Measurements from ENCODE around the gene PPCDC. TPM values are rescaled to one million over a fixed set of nuclear protein-coding genes. Genes with fewer than 3 reads are reported as not detected.

Gene PPCDC
- polyA plus RNA-seq, 1 donor (not counting 4 experiments of a cell fraction or from before 2014, with no cell fraction given), result 11.9 TPM

DNA sequence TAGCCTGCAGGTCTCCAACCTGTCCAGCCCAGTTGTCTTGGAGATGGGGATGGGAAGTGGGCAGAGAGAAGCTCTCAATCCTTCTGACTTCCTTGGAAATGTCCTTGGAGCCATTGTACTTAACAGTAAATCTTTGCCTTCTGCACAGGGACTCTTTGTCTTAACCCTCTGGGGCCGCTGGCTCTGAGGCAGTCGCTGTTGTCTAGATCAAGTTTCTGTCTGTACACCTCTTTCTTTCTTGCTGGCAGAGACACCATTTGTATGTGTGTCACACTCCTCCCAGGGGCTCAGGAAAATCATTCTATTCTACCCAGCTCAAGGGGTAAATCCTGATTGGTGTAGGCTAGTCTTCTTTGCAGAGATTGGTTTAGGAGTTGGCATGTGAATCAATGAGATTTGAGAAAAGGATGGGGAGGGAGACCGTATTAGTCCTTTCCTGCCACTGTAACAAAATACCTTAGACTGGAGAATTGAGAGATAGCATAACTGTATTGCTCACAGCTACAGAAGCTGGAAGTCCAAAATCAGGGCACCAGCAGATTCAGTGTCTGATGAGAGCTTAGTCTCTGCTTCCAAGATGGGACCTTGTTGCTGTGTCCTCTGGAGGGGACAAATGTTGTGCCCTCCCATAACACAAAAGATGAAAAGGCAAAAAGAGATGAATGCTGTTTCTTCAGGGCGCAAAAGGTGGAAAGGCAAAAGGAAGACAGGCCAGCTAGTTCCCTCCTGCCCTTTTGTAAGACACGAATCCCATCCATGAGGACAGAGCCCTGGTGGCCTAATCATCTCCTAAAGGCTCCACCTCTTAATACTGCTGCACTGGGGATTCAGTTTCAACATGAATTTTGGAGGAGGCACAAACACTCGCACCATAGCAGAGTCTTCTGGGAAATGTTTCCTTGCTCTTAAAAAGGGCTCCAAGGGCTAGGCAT is 66.3 kb downstream of the PPCDC start:
- TF ChIP-seq, protein P1, sequence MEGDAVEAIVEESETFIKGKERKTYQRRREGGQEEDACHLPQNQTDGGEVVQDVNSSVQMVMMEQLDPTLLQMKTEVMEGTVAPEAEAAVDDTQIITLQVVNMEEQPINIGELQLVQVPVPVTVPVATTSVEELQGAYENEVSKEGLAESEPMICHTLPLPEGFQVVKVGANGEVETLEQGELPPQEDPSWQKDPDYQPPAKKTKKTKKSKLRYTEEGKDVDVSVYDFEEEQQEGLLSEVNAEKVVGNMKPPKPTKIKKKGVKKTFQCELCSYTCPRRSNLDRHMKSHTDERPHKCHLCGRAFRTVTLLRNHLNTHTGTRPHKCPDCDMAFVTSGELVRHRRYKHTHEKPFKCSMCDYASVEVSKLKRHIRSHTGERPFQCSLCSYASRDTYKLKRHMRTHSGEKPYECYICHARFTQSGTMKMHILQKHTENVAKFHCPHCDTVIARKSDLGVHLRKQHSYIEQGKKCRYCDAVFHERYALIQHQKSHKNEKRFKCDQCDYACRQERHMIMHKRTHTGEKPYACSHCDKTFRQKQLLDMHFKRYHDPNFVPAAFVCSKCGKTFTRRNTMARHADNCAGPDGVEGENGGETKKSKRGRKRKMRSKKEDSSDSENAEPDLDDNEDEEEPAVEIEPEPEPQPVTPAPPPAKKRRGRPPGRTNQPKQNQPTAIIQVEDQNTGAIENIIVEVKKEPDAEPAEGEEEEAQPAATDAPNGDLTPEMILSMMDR (optimal IDR thresholded peaks at IDR 0.05 in 1 of 3, IDR thresholded peaks at IDR 0.05 in 1 of 3, conservative IDR thresholded peaks at IDR 0.05 in 1 of 3; ENCODE audit: extremely low read depth in 1 of 3, insufficient read depth in 2 of 3, low read length in 3 of 3), result no peak
- TF ChIP-seq EZH2 (IDR thresholded peaks at IDR 0.05; ENCODE audit: low read length), result no peak

DNA sequence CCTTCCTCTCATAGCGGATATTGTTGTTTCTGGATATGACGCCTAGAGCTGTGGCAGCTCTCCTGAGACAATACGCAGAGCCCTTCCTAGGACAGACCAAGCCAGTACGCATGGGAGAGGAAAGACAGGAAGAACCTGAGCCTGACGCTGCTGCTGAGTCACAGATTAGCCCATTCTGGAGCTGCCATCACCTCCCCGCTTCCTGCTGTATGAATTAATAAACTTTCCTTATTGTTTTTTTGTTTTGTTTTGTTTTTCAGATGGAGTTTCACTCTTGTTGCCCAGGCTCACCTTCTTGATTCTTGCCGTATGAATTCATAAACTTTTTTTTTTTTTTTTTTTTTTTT is 67.0 kb downstream of the PPCDC start:
- H3K36me3 ChIP-seq (ENCODE audit: control insufficient read depth in 2 of 2, extremely low read depth in 1 of 2, insufficient read depth in 2 of 2, low read length in 2 of 2), result no peaks in the 10 kb centered on the region
- no peaks in the 10 kb centered on the region for H3K9me3 ChIP-seq (ENCODE audit: control insufficient read depth, low read depth, low read length)
- no peak overlapping the region for H3K27ac ChIP-seq (ENCODE audit: control insufficient read depth, insufficient read depth, low read length)
- DNase-seq (ENCODE audit: low read depth, low spot score) (no peak), FAIRE-seq (no peak)
- H3K9me1 ChIP-seq (ENCODE audit: control insufficient read depth, extremely low read depth, insufficient read depth, low read length), result no peaks in the 10 kb centered on the region
- no peaks in the 10 kb centered on the region for H3K79me2 ChIP-seq (ENCODE audit: control insufficient read depth, insufficient read depth, low read length)
- no peaks in the 10 kb centered on the region for H3K4me1 ChIP-seq (ENCODE audit: control insufficient read depth, extremely low read depth, insufficient read depth, low read length)
- dilution Hi-C loops (cut with MboI; ENCODE audit: extremely low pct_ligation_motif_present, low sequenced_read_pairs), result no loop called here
- no peak overlapping the region for H3K4me2 ChIP-seq (ENCODE audit: control insufficient read depth, extremely low read depth, insufficient read depth, low read depth, low read length)
- no peaks in the 10 kb centered on the region for H3K27me3 ChIP-seq (ENCODE audit: control insufficient read depth, extremely low read depth, insufficient read depth, low read length)
- H4K20me1 ChIP-seq (ENCODE audit: control insufficient read depth, extremely low read depth, insufficient read depth, low read length), result no peaks in the 10 kb centered on the region
- H3K4me3 ChIP-seq (ENCODE audit: control insufficient read depth in 2 of 3, extremely low read depth in 1 of 3, insufficient read depth in 2 of 3, low read depth in 1 of 3, low read length in 3 of 3), result no peak overlapping the region
- no peak overlapping the region for H3K9ac ChIP-seq (ENCODE audit: control insufficient read depth, extremely low read depth, insufficient read depth, low read length)
- no peak overlapping the region for H2AFZ ChIP-seq (ENCODE audit: control insufficient read depth, low read length)
- TF ChIP-seq EZH2 (IDR thresholded peaks at IDR 0.05; ENCODE audit: low read length), result no peak
- TF ChIP-seq, protein P1 (optimal IDR thresholded peaks at IDR 0.05 in 1 of 3, IDR thresholded peaks at IDR 0.05 in 1 of 3, conservative IDR thresholded peaks at IDR 0.05 in 1 of 3; ENCODE audit: extremely low read depth in 1 of 3, insufficient read depth in 2 of 3, low read length in 3 of 3), result no peak

More for the DNA sequence above, 66.3 kb downstream of the PPCDC start:
- H3K9ac ChIP-seq (ENCODE audit: control insufficient read depth, extremely low read depth, insufficient read depth, low read length), result no peak overlapping the region
- H2AFZ ChIP-seq (ENCODE audit: control insufficient read depth, low read length), result no peak overlapping the region
- H3K4me1 ChIP-seq (ENCODE audit: control insufficient read depth, extremely low read depth, insufficient read depth, low read length), result no peaks in the 10 kb centered on the region
- H3K4me2 ChIP-seq (ENCODE audit: control insufficient read depth, extremely low read depth, insufficient read depth, low read depth, low read length), result no peak overlapping the region
- no peak overlapping the region for H3K4me3 ChIP-seq (ENCODE audit: control insufficient read depth in 2 of 3, extremely low read depth in 1 of 3, insufficient read depth in 2 of 3, low read depth in 1 of 3, low read length in 3 of 3)
- H3K27ac ChIP-seq (ENCODE audit: control insufficient read depth, insufficient read depth, low read length), result no peak overlapping the region
- H3K27me3 ChIP-seq (ENCODE audit: control insufficient read depth, extremely low read depth, insufficient read depth, low read length), result no peaks in the 10 kb centered on the region
- FAIRE-seq, result no peak
- dilution Hi-C loops (cut with MboI; ENCODE audit: extremely low pct_ligation_motif_present, low sequenced_read_pairs), result no loop called here
- no peaks in the 10 kb centered on the region for H3K9me3 ChIP-seq (ENCODE audit: control insufficient read depth, low read depth, low read length)
- no peaks in the 10 kb centered on the region for H3K79me2 ChIP-seq (ENCODE audit: control insufficient read depth, insufficient read depth, low read length)
- H4K20me1 ChIP-seq (ENCODE audit: control insufficient read depth, extremely low read depth, insufficient read depth, low read length), result no peaks in the 10 kb centered on the region
- DNase-seq (ENCODE audit: low read depth, low spot score), result no peak
- H3K36me3 ChIP-seq (ENCODE audit: control insufficient read depth in 2 of 2, extremely low read depth in 1 of 2, insufficient read depth in 2 of 2, low read length in 2 of 2), result no peaks in the 10 kb centered on the region
- H3K9me1 ChIP-seq (ENCODE audit: control insufficient read depth, extremely low read depth, insufficient read depth, low read length), result no peaks in the 10 kb centered on the region

Measured in keratinocyte (primary cell).